D721Med (cell line): ENCODE measurements around the gene DAB2IP.

Source experiments
- DNase-seq: peaks from one replicate; pipeline ENCODE4 v3.0.0; 2011; ENCODE audit warnings: low spot score; ENCODE audit not compliant: insufficient read length
- FAIRE-seq: peaks from 2 replicates; lab custom pipeline; 2011; peaks lifted over from hg19 to GRCh38; lab: Jason Lieb, UNC
- TF ChIP-seq, protein P1 (sequence below): IDR thresholded peaks from 2 replicates; pipeline ENCODE4 v1.5.1; 2012; ENCODE audit warnings: mild to moderate bottlenecking, control low read depth; ENCODE audit not compliant: insufficient read depth; ENCODE audit errors: missing control alignments

Gene DAB2IP

DNA sequence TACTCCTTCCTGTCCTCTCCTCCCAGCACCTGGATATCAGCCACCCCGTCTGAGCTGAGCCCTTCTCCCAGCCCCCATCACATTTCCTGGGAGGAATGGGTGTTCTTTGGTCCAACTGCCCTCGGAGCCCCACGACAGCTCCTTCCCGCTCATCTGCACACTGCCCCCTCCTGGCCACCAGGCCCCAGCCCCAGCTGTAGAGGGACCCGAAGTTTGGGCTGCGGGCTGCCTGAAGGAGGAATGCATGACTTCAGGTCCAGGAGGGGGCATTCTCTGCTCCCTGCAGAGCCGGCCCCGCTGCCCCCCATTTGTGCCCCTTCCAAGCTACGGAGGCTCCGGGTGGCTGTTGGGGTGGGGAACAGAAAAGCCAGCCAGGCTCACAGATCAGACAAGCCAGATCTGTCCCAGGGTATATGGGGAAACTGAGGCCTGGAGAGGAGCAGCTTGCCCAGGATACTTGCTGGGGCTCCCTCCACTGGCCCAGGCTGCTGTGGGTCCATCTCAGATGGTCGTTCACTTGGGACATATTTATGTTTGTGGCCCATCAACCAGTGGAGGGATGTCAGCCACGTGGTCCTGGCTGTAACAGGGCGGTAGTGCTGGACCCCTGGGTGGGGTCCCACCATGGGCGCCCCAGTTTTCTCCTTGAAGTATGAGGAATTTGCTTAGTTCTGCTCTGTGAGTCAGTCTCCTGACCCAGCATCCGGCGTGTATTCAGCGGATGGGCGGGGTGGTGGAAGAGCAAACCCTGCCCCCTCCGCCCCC, 33.1 kb downstream of the DAB2IP start:
- FAIRE-seq (no peak), DNase-seq (peak; percentile 55)
- TF ChIP-seq, protein P1, sequence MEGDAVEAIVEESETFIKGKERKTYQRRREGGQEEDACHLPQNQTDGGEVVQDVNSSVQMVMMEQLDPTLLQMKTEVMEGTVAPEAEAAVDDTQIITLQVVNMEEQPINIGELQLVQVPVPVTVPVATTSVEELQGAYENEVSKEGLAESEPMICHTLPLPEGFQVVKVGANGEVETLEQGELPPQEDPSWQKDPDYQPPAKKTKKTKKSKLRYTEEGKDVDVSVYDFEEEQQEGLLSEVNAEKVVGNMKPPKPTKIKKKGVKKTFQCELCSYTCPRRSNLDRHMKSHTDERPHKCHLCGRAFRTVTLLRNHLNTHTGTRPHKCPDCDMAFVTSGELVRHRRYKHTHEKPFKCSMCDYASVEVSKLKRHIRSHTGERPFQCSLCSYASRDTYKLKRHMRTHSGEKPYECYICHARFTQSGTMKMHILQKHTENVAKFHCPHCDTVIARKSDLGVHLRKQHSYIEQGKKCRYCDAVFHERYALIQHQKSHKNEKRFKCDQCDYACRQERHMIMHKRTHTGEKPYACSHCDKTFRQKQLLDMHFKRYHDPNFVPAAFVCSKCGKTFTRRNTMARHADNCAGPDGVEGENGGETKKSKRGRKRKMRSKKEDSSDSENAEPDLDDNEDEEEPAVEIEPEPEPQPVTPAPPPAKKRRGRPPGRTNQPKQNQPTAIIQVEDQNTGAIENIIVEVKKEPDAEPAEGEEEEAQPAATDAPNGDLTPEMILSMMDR, result peak; percentile 40

DNA sequence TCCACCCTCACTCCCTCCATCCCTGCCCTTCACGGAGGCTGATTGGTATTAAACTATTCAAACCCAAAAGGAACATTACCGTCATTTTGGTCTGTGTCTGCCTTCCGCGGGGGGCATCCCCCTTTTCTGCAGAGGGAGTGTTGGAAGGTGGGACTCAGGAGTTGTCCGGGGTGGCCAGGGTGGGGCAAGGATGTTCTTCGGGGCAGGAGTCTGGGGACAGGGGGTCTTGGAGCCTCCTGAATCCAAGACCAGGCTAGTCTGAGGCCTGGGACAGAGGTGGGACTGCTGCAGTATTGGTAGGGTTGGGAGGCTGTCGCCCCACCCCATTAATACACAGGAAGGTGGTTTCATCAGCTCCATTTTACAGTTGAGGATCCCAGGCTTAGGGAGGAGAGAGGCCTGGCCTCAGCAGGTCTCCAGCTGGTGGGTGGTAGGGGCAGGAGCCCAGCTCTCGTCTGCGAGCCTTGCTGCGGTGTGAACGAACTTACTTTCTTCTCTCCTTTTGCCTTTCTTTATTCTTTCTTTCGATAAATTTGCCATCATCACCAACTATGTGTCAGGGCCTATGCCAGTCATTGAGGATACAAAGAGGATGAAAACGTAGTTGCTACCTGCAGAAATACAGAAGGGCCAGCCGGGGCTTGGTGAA, 33.8 kb downstream of the DAB2IP start:
- DNase-seq (no peak), FAIRE-seq (no peak)
- TF ChIP-seq, protein P1, result no peak

DNA sequence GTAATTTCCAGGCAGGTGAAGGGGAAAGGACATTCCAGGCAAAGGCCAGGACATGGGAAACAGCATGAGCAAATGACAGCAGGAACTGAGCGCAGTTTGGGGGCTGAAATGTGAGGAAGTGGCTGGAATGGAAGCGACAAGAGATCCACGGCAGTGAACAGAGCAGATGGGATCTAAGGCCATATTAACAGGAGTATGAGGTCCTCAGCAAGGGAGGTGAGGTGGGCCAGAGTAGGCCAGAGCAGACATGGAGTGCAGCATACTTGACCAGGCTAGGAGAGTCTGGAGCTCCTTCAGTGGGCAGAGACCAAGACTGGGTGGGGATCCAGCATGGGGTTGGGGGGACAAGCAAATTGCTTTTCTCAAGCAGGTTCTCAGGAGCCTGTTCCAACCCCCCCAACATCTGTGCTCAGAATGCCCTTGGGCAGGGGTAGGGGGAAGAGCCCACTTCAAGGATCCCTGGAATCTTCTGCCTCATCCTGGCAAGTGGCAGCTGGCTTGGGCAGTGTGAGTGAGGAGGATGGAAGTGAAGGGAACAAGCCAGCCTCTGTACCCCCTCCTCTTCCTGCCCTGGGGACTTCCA, 34.5 kb downstream of the DAB2IP start:
- no peak for DNase-seq
- TF ChIP-seq, protein P1, result no peak
- no peak for FAIRE-seq

DNA sequence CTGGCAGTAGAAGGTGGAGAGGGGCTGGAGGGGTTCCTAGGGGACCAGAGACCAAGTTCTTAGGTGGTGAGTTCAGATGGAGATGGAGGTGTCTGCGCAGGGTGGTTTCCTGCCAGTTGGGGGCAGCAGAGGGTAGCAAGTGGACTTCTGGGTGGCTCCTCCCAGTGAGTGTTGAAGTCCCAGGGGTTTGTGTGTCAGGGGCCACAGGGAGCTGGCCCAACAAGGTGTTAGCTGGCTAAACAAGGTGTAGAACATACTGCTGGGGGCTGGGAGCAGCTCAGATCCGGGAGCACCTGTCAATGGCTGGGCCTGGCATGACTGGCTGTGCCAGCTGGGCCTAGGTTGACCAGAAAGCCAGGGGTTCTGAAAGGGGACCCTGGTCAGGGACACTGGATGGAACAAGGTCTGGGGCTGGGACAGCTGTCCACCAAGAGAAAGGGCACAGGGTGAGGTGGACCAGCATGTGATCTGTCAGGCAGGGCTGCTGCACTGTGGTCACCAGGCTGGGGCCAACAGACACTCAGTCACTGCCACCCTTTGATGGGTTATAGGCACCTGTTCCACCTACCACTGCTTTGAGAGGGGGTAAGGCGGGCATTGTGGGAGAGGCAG, 35.6 kb downstream of the DAB2IP start:
- FAIRE-seq, result no peak
- DNase-seq, result peak; percentile 92
- TF ChIP-seq, protein P1, result peak; percentile 89

DNA sequence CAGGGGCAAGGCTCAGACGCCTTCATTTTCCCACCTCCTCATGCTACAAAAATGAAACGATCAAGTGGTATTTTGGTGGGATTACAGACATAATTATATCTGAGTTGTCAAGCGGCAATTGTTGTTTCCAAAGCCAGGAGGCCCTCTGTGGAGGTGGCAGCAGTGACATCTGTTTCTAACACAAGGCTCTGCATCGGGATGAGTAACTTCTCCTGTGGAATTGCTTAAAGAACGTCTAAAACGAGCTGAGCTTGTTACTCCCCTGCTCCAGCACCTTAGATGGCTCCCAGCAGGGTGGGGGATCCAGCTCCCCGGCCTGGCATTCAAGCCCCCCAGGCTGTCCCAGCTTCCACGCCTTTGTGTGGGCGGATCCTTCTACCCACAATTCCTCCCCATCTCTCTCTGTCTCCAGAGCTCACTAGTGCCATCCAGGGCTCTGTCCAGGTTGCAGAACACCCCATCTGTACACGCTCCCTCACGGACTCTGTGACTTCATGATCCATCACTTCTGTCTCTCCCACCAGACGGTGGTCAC, 36.8 kb downstream of the DAB2IP start:
- FAIRE-seq (no peak), DNase-seq (no peak)
- TF ChIP-seq, protein P1, result no peak

DNA sequence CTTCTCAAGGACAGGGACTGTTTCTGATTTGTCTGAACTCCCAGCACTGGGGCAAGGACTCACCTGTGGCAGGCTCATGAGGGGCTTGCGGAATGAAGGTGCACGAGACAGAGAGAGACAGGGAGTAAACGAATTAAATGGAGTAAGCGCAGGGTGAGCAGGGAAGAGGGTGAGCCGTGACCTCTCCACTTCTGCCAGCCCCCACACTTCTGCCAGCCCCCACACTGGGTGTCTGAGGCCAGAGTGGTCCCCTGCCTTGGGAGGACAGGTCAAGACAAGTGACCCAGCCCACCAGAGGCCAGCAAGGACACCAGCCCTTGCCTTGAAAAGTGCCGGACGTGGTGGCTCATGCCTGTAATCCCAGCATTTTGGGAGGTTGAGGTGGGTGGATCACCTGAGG, 37.2 kb downstream of the DAB2IP start:
- TF ChIP-seq, protein P1, result no peak
- no peak for DNase-seq
- no peak for FAIRE-seq
